NCI-H774 (cell line): ENCODE results near the gene PPP1R12A.
"Not testable (repeated sequence)": the region's sequence is repeated elsewhere in the genome, so short reads cannot be mapped to it uniquely, and the experiment has no call there.

Experiments
- DNase-seq: peaks from one replicate; lab custom pipeline; 2025; lab: John Stamatoyannopoulos, UW

The PPP1R12A gene

GRCh38 chr12:79841248-79841877 lies 93.5 kb downstream of the PPP1R12A start:
- no peak for DNase-seq

DNA sequence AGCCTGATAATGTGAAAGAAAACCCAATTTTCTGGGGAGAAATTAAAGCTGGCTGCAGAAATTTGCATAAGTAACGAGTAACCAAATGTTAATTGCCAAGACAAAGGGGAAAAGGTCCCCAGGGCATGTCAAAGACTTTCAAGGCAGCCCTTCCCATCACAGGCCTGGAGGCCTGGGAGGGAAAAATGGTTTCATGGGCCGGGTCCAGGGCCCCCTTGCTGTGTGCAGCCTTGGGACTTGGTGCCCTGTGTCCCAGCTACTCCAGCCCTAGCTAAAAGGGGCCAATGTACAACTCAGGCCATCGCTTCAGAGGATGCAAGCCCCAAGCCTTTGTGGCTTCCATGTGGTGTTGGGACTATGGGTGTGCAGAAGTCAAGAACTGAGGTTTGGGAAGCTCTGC lies 96.5 kb downstream of the PPP1R12A start:
- DNase-seq = no peak

GRCh38 chr12:79837575-79837974 lies 97.3 kb downstream of the PPP1R12A start:
- DNase-seq = no peak

GRCh38 chr12:79835377-79835843 lies 99.5 kb downstream of the PPP1R12A start:
- DNase-seq = no peak

DNA sequence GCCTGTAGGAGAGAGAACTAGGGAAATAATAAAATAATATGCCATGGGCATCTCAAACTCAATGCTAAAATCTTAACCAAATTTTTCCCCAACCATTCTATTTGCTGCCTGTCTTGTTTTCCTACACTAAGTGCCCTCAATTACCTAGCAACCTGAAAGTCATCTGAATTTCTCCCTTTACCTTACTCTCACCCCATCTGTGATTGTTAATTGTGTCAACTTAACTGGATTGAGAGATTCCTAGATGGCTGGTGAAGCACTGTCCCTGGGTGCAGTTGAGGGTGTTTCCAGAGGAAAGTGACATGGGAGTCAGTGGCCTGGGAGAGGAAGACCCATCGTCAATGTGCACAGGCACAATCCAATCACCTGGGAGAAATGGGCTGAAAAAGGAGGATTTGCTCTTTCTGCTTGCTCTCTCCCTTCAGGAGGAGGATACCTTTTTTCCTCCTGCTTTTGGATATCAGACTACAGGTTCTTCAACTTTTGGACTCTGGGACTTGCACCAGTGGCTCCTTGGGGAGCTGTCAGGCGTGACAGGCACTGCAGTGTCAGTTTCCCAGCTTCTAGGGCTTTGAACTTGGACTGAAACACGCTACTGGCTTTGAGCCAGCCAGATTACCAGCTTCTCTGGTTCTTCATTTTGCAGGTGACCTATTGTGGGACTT lies 100.1 kb downstream of the PPP1R12A start:
- no peak for DNase-seq

GRCh38 chr12:79830440-79830839 lies 104.5 kb downstream of the PPP1R12A start:
- DNase-seq = no peak

GRCh38 chr12:79828924-79829323 lies 106.0 kb downstream of the PPP1R12A start:
- no peak for DNase-seq

GRCh38 chr12:79827484-79827883 lies 107.4 kb downstream of the PPP1R12A start:
- no peak for DNase-seq

- no peak for DNase-seq
Observed at GRCh38 chr12:79826267-79827128, 108.4 kb downstream of the PPP1R12A start.

- DNase-seq = no peak
Observed at GRCh38 chr12:79822475-79822874, 112.4 kb downstream of the PPP1R12A start.

GRCh38 chr12:79818856-79819255 lies 116.0 kb downstream of the PPP1R12A start:
- DNase-seq = no peak

DNA sequence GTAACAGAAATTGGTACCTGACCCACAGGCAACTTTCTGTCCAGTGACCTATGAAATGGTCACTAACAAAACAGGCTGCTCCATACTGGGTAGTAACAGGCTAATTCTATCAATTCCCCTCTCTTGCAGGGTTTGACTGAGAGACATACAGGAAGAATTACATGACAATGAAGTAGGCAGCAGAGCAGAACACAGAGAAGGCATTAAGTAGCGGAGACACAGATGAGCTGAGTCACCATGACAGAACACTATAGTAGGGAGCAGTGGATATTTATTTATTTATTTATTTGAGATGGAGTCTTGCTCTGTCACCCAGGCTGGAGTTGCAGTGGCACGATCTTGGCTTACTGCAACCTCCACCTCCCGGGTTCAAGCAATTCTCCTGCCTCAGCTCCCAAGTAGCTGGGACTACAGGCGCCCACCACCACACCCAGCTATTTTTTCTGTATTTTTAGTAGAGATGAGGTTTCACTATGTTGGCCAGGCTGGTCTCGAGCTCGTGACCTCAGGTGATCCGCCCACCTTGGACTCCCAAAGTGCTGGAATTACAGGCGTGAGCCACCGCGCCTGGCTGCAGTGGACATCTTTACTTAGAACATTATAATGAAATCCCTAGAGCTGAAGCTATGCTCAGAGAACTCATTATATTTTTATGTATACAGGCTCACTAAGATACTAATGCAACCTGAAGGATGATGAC lies 150.4 kb downstream of the PPP1R12A start:
- DNase-seq = not testable (repeated sequence)

DNA sequence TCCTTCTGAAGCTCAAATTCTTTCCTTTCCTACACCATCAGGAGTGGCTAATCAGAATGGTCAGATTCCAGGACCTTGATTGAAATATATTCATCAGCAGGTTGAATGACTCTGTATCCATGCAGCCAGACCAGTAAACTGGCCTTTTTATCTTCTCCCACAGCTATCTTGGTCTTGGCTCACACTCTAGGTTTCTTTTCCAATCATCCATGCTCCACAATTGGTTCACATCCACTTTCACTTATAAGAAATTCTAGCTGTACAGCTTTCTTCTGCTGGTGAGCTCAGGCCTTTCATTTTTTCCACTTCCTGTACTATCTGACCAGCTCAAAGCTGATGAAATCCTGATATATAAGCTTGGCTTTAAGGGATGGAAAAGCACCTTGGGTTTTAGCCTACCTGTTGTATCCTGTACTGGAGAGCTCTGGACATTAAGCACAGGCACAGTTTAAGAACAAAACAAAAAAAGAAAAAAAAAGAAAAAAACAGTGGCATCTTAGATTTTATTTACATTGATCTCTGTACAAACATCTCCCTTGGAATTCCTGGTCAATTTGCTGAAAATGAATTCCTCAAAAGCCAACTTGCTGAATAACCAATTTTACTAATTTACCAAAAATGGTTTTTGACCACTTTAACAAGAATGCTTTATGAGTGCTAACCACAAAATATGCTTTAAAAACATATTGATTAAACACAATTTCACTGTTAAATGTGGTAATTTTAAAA lies 152.6 kb downstream of the PPP1R12A start:
- DNase-seq = no peak

DNA sequence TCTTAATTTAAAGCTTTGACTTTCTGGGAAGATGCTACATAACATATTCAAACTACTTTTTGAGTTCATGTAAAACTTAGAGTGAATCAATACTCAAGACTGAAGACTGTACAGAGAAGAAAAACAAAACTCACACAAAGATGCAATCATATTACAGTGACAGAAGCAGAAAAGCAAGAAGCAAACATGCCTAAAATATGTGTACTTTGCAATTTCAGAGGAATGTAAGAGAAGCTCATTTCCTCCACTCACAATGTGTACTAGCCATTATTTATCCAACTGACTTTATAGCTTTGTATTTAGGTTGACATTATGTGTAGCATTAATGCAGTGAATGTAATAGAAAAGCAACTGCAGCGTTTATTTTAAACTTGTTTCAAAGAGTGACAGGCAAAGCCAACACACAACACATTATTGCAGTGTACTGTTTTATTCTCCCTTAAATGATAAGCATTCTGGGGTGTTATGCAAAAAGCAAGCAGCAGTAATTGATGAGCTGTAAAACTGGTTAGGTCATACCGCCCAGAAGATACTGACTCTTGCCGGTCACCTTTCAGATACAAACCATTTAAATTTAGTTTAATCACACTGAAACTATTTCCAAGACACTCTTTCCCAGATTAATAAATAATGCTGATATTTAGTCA lies 156.0 kb downstream of the PPP1R12A start:
- DNase-seq = peak; percentile 41

- no peak for DNase-seq
Observed at GRCh38 chr12:79776111-79776510, 158.8 kb downstream of the PPP1R12A start.

GRCh38 chr12:79775355-79776027 lies 159.4 kb downstream of the PPP1R12A start:
- DNase-seq = no peak

- no peak for DNase-seq
Observed at GRCh38 chr12:79773896-79774295, 161.0 kb downstream of the PPP1R12A start.

DNA sequence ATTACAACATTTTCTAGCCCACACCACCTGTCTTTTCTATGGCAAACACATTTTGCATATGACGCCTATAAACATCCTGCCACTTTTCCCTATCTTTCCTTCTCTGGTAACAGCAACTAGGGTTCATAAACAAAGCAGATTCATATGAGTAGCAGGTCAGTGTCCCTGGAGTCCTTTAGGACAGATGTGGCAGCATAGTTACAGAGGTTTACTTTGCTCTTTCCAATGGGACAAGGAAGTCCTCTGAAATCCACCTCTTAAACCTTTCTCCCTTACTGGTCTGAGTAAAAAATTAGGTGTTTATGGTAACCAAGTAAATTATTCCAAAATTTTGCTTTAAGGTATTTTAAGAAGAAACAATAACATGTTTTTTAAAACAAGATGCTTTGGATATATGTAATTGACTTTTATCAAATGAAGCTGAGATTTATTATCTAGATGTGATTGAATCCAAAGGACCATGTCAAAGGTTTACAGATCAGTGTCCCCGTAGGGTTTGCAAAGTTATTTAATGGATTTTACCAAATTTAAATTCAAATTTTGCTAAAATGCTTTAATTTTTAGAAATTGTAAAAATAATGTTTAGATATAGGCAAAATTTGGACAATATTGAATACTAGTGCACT lies 164.9 kb downstream of the PPP1R12A start:
- no peak for DNase-seq

- no peak for DNase-seq
Observed at GRCh38 chr12:79769189-79769859, 165.6 kb downstream of the PPP1R12A start.
